CD4-positive, CD25-positive, alpha-beta regulatory T cell (primary cell): ENCODE data around the gene ENTREP3. TPM values are rescaled to one million over a fixed set of nuclear protein-coding genes. Genes with fewer than 3 reads are reported as not detected.

ENCODE experiments used
- ATAC-seq, 2 donors: fragments of 150-1000 bp; cut with Tn5 transposase; one replicate each; pipeline ENCODE4 v1.10.0; 2021; ENCODE audit warnings: low read depth in 2 of 2, moderate number of reproducible peaks in 2 of 2, moderate library complexity in 1 of 2
- DNase-seq, 3 donors: peaks; one replicate each; pipeline versions ENCODE4 v3.0.0 to v3.0.0-alpha.2; 2012 to 2022; ENCODE audit warnings: mixed read lengths in 1 of 3
- H3K27ac ChIP-seq: one replicate; pipeline ENCODE4 v1.7.0; 2013; ENCODE audit warnings: mild to moderate bottlenecking, low read length; ENCODE audit not compliant: insufficient read depth, poor library complexity, severe bottlenecking
- H3K27me3 ChIP-seq: one replicate; pipeline ENCODE4 v1.7.0; 2013; ENCODE audit warnings: low read length; ENCODE audit not compliant: control insufficient read depth, insufficient read depth
- H3K36me3 ChIP-seq: one replicate; pipeline ENCODE4 v1.7.0; 2013; ENCODE audit warnings: mild to moderate bottlenecking, low read length, moderate library complexity; ENCODE audit not compliant: control insufficient read depth, insufficient read depth
- H3K4me1 ChIP-seq: 2 replicates; pipeline ENCODE4 v1.7.0; 2013; ENCODE audit warnings: mild to moderate bottlenecking, low read length; ENCODE audit not compliant: insufficient read depth, control insufficient read depth, poor library complexity, severe bottlenecking
- H3K4me3 ChIP-seq: one replicate; pipeline ENCODE4 v1.7.0; 2013; ENCODE audit warnings: low read depth, mild to moderate bottlenecking, low read length, moderate library complexity
- H3K9me3 ChIP-seq, 2 experiments: 1 replicate in 1 of 2; 2 replicates in 1 of 2; pipeline ENCODE4 v1.7.0; 2013; ENCODE audit warnings: low read length in 2 of 2, mild to moderate bottlenecking in 1 of 2, moderate library complexity in 1 of 2; ENCODE audit not compliant: control insufficient read depth in 2 of 2
- H3K27ac Mint-ChIP-seq, 3 donors: one replicate each; pipeline ENCODE4 v1.8.0; 2020 to 2022; ENCODE audit warnings: mild to moderate bottlenecking in 3 of 3, mixed read lengths in 3 of 3, moderate library complexity in 2 of 3
- H3K27me3 Mint-ChIP-seq: one replicate; pipeline ENCODE4 v1.8.0; 2022; ENCODE audit warnings: mild to moderate bottlenecking, mixed read lengths
- H3K36me3 Mint-ChIP-seq: one replicate; pipeline ENCODE4 v1.8.0; 2020; ENCODE audit warnings: mixed read lengths
- H3K4me1 Mint-ChIP-seq, 4 donors: one replicate each; pipeline ENCODE4 v1.8.0; 2020 to 2022; ENCODE audit warnings: mixed read lengths in 4 of 4, mild to moderate bottlenecking in 1 of 4
- H3K4me3 Mint-ChIP-seq, 4 donors: one replicate each; pipeline ENCODE4 v1.8.0; 2020 to 2022; ENCODE audit warnings: mild to moderate bottlenecking in 4 of 4, mixed read lengths in 4 of 4, moderate library complexity in 3 of 4
- H3K9me3 Mint-ChIP-seq, 7 donors: one replicate each; pipeline ENCODE4 v1.8.0; 2020 to 2022; ENCODE audit warnings: mixed read lengths in 7 of 7, mild to moderate bottlenecking in 3 of 7, moderate library complexity in 2 of 7
- polyA plus RNA-seq, 4 donors: library from polyadenylated mRNA; unstranded; fragments of 300-500 nt; fragmentation: Illumina TruSeq; gene quantifications; one replicate each; pipeline ENCODE4 v1.2.3, GENCODE V29; 2021
- total RNA-seq: library from RNA; stranded (reverse); gene quantifications from one replicate; pipeline ENCODE4 v1.2.3, GENCODE V29; 2022

Gene ENTREP3
- total and polyA plus RNA-seq, 5 donors from 2014 or later, result 0.57 to 7.8 (median 0.76) TPM

DNA sequence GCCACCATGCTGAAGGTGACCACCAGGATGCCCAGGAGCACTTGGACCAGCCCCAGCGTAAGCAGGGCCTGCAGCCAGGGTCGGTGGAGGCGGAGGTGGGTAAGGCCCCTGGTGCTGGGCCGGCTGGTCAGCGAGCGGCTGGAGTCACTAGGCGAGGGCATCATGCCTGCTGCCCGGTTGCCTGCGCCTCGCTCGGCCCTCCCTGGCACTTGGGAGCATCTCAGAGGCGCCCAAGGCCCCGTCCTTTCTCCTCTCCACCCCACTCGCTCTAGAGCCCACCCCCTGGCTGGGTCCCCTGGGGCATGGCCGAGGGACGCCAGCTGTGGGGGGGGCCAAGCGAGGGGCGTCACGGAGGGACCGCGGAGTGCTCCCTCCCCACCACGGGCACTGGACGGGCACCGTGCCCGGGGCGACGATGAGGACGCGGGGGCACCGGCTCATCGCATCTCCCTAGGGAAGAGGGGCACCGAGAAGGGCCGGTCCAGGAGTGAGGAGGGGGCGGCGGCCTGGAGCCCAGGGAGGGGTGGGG, 505 bp downstream of the ENTREP3 start:
- Histone ChIP-seq H3K4me3 (no peak overlapping the region), H3K27me3 (no peaks in the 10 kb centered on the region), H3K9me3 (no peaks in the 10 kb centered on the region), H3K36me3 (peaks cover 21% of the 10 kb centered on the region), H3K27ac (no peak overlapping the region), H3K4me1 (peaks cover 25% of the 10 kb centered on the region)
- H3K27me3 Mint-ChIP-seq, result no peaks in the 10 kb centered on the region
- DNase-seq (no peak), ATAC-seq (no peak)
- H3K9me3 Mint-ChIP-seq, result no peaks in the 10 kb centered on the region
- no peak overlapping the region for H3K27ac Mint-ChIP-seq
- H3K4me1 Mint-ChIP-seq, result peaks cover 0 to 52% (median 22%) of the 10 kb centered on the region in 4 donors
- peak overlapping the region in 3 of 4 donors; percentile 81 to 92 (median 85) for H3K4me3 Mint-ChIP-seq
- H3K36me3 Mint-ChIP-seq, result peaks cover 19% of the 10 kb centered on the region

DNA sequence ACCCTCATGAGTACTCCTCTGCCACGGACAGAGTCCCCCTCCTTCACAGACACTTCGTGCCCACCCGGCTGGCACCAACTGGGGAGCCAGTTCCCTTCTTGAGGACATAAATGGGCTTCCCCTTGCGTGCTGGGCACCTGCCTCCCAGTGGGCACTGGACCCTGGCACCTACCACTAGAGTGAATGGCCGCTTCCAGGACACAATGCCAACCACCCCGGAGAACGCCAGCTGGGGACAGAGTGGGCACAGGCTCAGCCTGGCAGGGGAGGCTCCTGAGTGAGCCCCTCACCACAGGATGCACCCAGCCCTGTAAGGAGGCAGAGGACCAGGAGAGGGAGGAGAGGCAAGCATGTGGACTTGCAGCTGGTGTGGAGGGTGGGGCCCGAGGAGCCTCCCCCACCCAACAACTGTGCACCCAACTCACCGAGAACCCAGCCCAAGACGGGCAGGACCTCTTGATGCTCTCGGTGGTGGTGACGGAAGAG, 1.0 kb downstream of the ENTREP3 start:
- H3K9me3 Mint-ChIP-seq, result no peaks in the 10 kb centered on the region
- no peak for DNase-seq
- peaks cover 25% of the 10 kb centered on the region for H3K4me1 ChIP-seq

DNA sequence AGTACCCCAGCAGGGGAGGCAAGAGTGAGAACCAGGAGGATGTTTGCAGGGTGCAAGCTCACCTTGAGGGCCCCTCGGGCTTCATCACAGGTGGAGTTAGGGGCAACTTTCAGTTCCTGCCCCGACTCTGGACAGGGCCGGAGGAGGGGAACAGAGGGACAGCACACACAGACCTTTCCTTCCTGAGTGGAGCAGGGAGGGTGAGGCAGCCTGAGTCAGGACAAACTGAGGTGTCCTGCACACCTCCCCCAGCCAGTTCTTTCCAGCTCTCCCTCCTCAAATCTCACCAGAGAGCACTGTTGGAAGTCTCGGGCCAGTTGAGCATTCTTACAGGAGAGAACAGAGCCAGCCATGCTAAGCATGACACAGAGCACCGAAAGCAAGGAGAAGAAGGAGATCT, 1.5 kb downstream of the ENTREP3 start:
- Histone ChIP-seq H3K4me1 (peaks cover 25% of the 10 kb centered on the region), H3K36me3 (peaks cover 15% of the 10 kb centered on the region), H3K9me3 (no peaks in the 10 kb centered on the region), H3K27me3 (no peaks in the 10 kb centered on the region), H3K27ac (no peak overlapping the region), H3K4me3 (no peak overlapping the region)
- Mint-ChIP-seq H3K4me1 (peaks cover 0 to 52% (median 22%) of the 10 kb centered on the region in 4 donors), H3K27ac (peak overlapping the region in 1 of 3 donors; percentile 44), H3K27me3 (no peaks in the 10 kb centered on the region), H3K36me3 (peaks cover 19% of the 10 kb centered on the region), H3K9me3 (no peaks in the 10 kb centered on the region), H3K4me3 (peak overlapping the region; percentile 75 to 94 (median 82))
- DNase-seq, result no peak
- no peak for ATAC-seq

More for the DNA sequence above, 1.0 kb downstream of the ENTREP3 start:
- Histone ChIP-seq H3K27me3 (no peaks in the 10 kb centered on the region), H3K27ac (no peak overlapping the region), H3K4me3 (no peak overlapping the region), H3K36me3 (peaks cover 17% of the 10 kb centered on the region), H3K9me3 (no peaks in the 10 kb centered on the region)
- ATAC-seq, result no peak
- H3K4me1 Mint-ChIP-seq, result peaks cover 0 to 52% (median 22%) of the 10 kb centered on the region in 4 donors
- H3K4me3 Mint-ChIP-seq, result peak overlapping the region; percentile 75 to 85 (median 78)
- no peaks in the 10 kb centered on the region for H3K27me3 Mint-ChIP-seq
- H3K36me3 Mint-ChIP-seq, result peaks cover 19% of the 10 kb centered on the region
- peak overlapping the region; percentile 44 to 90 (median 87) for H3K27ac Mint-ChIP-seq

DNA sequence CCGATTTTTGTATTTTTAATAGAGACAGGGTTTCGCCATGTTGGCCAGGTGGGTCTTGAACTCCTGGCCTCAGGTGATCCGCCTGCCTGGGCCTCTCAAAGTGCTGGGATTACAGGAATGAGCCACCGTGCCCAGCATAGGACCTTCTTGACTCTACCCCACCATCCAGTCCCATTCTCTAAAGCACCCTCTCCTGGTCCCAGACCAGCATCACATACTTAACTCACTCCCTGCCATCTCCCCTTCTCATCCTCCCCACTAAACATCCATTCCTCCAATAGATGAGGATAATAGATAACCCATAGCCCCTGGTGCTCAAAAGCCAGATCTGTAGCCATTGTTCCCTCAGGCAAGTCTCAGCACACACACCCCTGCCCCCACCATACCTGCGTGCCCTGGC, 2.1 kb downstream of the ENTREP3 start:
- no peak overlapping the region for H3K4me3 ChIP-seq
- no peak overlapping the region for H3K27ac Mint-ChIP-seq
- ATAC-seq, result no peak
- no peaks in the 10 kb centered on the region for H3K27me3 Mint-ChIP-seq
- no peaks in the 10 kb centered on the region for H3K9me3 ChIP-seq
- peaks cover 10% of the 10 kb centered on the region for H3K36me3 ChIP-seq
- H3K36me3 Mint-ChIP-seq, result peaks cover 15% of the 10 kb centered on the region
- no peak for DNase-seq
- no peaks in the 10 kb centered on the region for H3K27me3 ChIP-seq
- H3K9me3 Mint-ChIP-seq, result no peaks in the 10 kb centered on the region
- peaks cover 25% of the 10 kb centered on the region for H3K4me1 ChIP-seq
- H3K4me1 Mint-ChIP-seq, result peaks cover 0 to 52% (median 22%) of the 10 kb centered on the region in 4 donors
- peak overlapping the region in 3 of 4 donors; percentile 75 to 94 (median 80) for H3K4me3 Mint-ChIP-seq
- H3K27ac ChIP-seq, result no peak overlapping the region

DNA sequence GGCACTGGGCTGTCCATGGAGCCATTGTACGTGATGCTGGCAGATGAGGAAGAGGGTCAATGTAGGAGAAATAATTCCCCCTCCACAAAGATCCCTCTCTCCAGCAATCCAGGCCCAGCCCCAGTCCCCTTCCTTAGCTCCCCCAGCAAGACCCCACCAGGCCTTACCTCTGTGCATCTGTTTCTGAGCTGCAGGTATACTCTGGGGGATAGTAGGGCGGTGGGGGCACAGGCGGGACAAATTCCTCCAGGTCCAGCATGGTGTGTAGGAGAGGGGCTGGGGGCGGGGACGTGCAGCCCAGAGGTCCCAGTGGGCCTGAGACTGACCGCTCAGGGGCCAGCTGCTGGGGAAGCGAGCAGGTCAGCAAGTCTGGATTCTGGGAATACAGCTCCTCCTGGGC, 3.7 kb downstream of the ENTREP3 start:
- Histone ChIP-seq H3K4me3 (no peak overlapping the region), H3K27ac (no peak overlapping the region), H3K36me3 (no peaks in the 10 kb centered on the region), H3K4me1 (peaks cover 25% of the 10 kb centered on the region), H3K27me3 (no peaks in the 10 kb centered on the region), H3K9me3 (no peaks in the 10 kb centered on the region)
- peak overlapping the region in 1 of 4 donors; percentile 75 for H3K4me3 Mint-ChIP-seq
- no peaks in the 10 kb centered on the region for H3K9me3 Mint-ChIP-seq
- no peak for ATAC-seq
- H3K27ac Mint-ChIP-seq, result peak overlapping the region in 1 of 3 donors; percentile 41
- DNase-seq, result no peak
- peaks cover 4% of the 10 kb centered on the region for H3K36me3 Mint-ChIP-seq
- H3K4me1 Mint-ChIP-seq, result peaks cover 0 to 42% (median 17%) of the 10 kb centered on the region in 4 donors
- H3K27me3 Mint-ChIP-seq, result no peaks in the 10 kb centered on the region

DNA sequence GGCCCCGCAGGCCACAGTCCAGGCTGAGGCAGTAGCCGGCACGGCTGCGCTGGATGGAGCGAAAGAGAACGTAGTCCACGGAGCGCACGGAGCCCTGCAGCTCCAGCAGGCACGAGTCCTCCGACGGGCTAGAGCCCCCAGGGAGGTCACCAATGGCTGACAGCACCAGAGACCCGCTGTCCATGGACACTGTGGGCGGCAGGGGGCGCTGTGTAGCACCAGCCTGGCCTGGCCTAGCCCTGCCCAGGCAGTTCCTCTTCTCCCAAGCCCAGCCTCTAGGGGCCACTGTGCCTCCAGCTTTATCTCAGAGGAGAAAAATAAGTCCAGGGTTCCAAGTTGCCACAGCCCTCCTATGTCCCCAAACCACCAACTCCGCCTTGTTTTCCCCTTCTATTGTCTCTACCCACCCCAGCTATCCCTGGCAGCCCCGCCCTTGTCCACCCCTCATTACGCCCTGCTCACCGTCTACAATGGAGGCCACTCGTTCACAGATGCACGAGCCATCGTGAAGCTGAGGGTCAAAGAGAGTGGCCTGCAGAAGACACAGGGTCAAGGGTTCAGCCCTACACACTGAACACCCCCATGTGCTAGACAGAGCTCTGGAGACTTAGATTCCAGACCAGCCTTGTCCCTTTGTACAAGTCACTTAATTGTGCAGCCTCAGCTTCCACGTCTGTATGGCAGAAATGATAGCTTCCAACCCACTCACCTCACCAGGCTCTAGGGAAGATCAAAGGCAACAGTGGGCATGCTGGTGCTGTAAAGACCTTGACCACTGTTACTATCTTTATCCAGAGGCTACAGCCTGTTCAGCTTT, 4.4 kb downstream of the ENTREP3 start:
- Histone ChIP-seq H3K4me3 (peak overlapping the region; percentile 26), H3K4me1 (peaks cover 23% of the 10 kb centered on the region), H3K9me3 (no peaks in the 10 kb centered on the region), H3K27me3 (no peaks in the 10 kb centered on the region), H3K27ac (no peak overlapping the region), H3K36me3 (no peaks in the 10 kb centered on the region)
- ATAC-seq (peak; percentile 97 to 99), DNase-seq (peak; percentile 90 to 93 (median 92))
- Mint-ChIP-seq H3K27ac (peak overlapping the region; percentile 41 to 86 (median 70)), H3K4me1 (peaks cover 0 to 37% (median 13%) of the 10 kb centered on the region in 4 donors), H3K27me3 (no peaks in the 10 kb centered on the region), H3K36me3 (no peaks in the 10 kb centered on the region), H3K4me3 (peak overlapping the region; percentile 38 to 75 (median 66)), H3K9me3 (no peaks in the 10 kb centered on the region)

DNA sequence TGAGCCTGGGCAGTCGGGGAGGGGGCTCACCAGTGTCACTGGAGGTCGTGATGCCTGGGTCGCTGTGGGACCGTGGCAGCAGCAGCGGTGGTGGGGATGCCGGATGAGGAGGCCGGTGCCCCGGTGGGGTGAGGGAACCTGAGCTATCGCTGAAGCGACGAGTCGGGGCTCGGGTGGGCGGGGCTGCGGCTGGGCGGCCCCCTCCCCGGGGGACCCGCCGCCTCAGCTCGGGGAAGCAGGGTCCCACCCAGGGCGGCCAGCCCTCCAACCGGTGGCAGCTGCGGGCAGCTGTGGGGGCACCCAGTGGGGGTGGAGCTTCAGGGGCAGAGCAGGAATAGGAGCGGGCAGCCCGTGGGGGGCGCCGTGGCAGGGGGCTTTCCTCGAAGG, 5.0 kb downstream of the ENTREP3 start:
- no peaks in the 10 kb centered on the region for H3K36me3 ChIP-seq
- peak overlapping the region; percentile 50 to 77 (median 68) for H3K4me3 Mint-ChIP-seq
- ATAC-seq, result no peak
- no peaks in the 10 kb centered on the region for H3K9me3 Mint-ChIP-seq
- peaks cover 17% of the 10 kb centered on the region for H3K4me1 ChIP-seq
- no peak overlapping the region for H3K27ac ChIP-seq
- H3K9me3 ChIP-seq, result no peaks in the 10 kb centered on the region
- no peaks in the 10 kb centered on the region for H3K36me3 Mint-ChIP-seq
- peak overlapping the region; percentile 26 for H3K4me3 ChIP-seq
- no peaks in the 10 kb centered on the region for H3K27me3 ChIP-seq
- peaks cover 0 to 34% (median 15%) of the 10 kb centered on the region in 4 donors for H3K4me1 Mint-ChIP-seq
- H3K27ac Mint-ChIP-seq, result peak overlapping the region in 1 of 3 donors; percentile 75
- DNase-seq, result no peak
- no peaks in the 10 kb centered on the region for H3K27me3 Mint-ChIP-seq
